Stomach smooth muscle (tissue), 2 donors: ENCODE data around the gene AHSP.
"Not testable (repeated sequence)": the region's sequence is repeated elsewhere in the genome, so short reads cannot be mapped to it uniquely, and the experiment has no call there.

Experiments used
- H3K27ac ChIP-seq: one replicate; pipeline ENCODE4 v1.7.0; 2013; ENCODE audit warnings: mild to moderate bottlenecking, low read length, inconsistent platforms
- H3K27me3 ChIP-seq, 2 donors: one replicate each; pipeline ENCODE4 v1.7.0; 2013; ENCODE audit warnings: low read length in 2 of 2; ENCODE audit not compliant: insufficient read depth in 2 of 2, control insufficient read depth in 1 of 2
- H3K36me3 ChIP-seq, 2 donors: one replicate each; pipeline ENCODE4 v1.7.0; 2013; ENCODE audit warnings: low read length in 2 of 2; ENCODE audit not compliant: control insufficient read depth in 2 of 2, insufficient read depth in 2 of 2
- H3K4me1 ChIP-seq: one replicate; pipeline ENCODE4 v1.7.0; 2013; ENCODE audit warnings: low read length; ENCODE audit not compliant: control insufficient read depth, insufficient read depth
- H3K4me3 ChIP-seq, 2 donors: one replicate each; pipeline ENCODE4 v1.7.0; 2013; ENCODE audit warnings: low read length in 2 of 2
- H3K9ac ChIP-seq, 2 donors: one replicate each; pipeline ENCODE4 v1.7.0; 2013; ENCODE audit warnings: low read length in 2 of 2, mild to moderate bottlenecking in 1 of 2
- H3K9me3 ChIP-seq, 2 donors: one replicate each; pipeline ENCODE4 v1.7.0; 2013; ENCODE audit warnings: low read length in 2 of 2; ENCODE audit not compliant: control insufficient read depth in 2 of 2
- donor health status: healthy.
- donor health status: Pancreatic carcinoma.

Gene AHSP

DNA sequence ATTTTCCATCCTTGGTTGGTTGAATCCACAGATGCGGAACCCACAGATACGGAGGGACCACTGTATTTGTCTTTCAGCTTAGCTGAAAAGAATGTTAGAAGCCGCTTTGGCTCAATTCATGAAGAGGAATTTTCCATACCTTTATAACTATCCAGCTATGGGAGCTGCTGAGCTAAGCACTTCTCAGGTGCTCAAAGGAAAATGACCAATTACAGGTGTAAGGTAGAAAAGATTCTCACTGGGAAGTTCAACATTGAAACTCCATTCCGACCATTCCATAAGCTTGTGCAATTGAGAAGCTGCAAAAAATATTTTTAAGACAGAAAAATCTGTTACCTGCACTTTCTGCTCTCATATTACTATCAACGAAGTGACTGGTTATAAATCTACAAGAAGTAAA lies 2.7 kb downstream of the AHSP start:
- Histone ChIP-seq H3K27me3 (peaks cover 0 to 30% of the 10 kb centered on the region in 2 donors), H3K9ac (no peak overlapping the region), H3K4me3 (peak overlapping the region in 1 of 2 donors; percentile 57)

DNA sequence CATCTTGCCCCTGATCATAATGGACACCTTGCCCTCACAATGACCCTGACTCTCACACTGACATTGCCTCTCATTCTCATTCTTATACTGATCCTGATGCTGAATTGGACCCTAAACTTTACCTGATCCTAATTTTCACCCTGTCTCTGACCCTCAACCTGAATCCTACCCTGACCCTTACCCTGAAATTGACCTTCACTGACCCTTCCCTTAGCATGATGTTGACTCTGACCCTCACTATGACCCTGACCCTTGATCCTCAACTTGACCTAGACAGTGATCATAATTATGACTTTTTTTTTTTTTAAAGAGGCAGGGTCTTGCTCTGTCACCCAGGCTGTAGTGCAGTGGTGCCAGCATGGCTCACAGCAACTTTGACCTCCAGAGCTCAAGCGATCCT lies 3.4 kb downstream of the AHSP start:
- Histone ChIP-seq H3K4me3 (no peak overlapping the region), H3K27me3 (peaks cover 2 to 30% of the 10 kb centered on the region in 2 donors), H3K9ac (no peak overlapping the region), H3K4me1 (peaks cover 11% of the 10 kb centered on the region), H3K27ac (no peak overlapping the region), H3K9me3 (no peaks in the 10 kb centered on the region), H3K36me3 (no peaks in the 10 kb centered on the region)

More for the DNA sequence above, 2.7 kb downstream of the AHSP start:
- no peaks in the 10 kb centered on the region for H3K9me3 ChIP-seq
- no peak overlapping the region for H3K27ac ChIP-seq
- H3K36me3 ChIP-seq, result no peaks in the 10 kb centered on the region
- peaks cover 11% of the 10 kb centered on the region for H3K4me1 ChIP-seq

DNA sequence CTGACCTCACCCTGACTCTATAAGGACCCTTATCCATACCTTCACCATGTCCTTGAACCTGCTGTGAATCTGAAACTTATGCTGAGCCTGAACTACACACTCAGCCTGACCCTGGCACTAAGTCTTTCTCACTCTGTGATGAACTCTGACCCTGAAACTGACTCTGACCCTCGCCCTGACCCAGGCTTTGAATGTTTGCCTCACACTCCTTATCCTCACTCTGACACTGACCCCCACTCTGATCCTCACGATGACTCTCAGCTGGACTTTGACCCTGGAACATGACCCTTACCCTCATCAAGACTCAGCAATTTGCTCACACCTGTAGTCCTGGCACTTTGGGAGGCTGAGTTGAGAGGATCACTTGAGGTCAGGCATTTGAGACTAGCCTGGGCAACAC lies 4.4 kb downstream of the AHSP start:
- Histone ChIP-seq H3K9ac (no peak overlapping the region), H3K4me3 (no peak overlapping the region), H3K4me1 (peaks cover 11% of the 10 kb centered on the region), H3K27ac (no peak overlapping the region), H3K36me3 (no peaks in the 10 kb centered on the region), H3K27me3 (peaks cover 6 to 31% of the 10 kb centered on the region in 2 donors), H3K9me3 (no peaks in the 10 kb centered on the region)

DNA sequence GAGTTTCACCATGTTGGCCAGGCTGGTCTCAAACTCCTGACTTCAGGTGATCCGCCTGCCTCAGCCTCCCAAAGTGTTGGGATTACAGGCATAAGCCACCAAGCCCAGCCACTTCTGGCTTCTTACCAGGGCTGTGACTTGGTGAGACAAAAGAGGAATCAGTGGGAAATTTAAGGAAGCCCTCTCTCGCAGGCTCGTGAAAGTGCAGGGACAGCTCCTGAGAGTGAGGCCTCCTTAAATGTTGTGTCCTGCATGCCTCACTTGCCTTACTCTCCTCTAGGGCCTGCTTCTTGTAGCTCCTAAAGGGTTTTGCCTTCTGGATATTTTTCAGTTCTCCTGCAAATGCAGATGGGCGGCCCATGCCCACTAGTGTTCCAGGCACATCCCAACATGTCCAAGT lies 5.2 kb downstream of the AHSP start:
- no peaks in the 10 kb centered on the region for H3K36me3 ChIP-seq
- no peak overlapping the region for H3K4me3 ChIP-seq
- H3K27me3 ChIP-seq, result peaks cover 14 to 33% of the 10 kb centered on the region in 2 donors
- H3K27ac ChIP-seq, result no peak overlapping the region
- H3K4me1 ChIP-seq, result peaks cover 11% of the 10 kb centered on the region
- H3K9ac ChIP-seq, result no peak overlapping the region
- no peaks in the 10 kb centered on the region for H3K9me3 ChIP-seq

DNA sequence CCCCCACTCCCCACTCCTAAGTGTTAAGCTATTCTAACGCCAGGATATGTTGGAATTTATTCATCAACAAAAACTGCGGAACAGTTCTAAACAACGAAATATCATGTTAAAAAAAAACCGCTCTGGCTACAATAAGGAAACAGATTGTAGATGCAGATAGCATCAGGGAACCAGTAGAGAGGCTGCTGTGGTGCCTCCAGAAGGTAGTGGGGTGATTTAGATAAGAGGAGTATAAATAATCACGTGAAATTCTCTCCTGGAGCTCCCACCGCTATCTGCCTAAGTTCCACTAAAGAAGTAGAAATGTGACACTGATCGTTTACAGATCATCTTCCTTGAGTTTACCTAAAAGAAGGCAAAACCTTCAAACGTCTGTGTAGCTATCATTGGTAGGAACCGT lies 8.0 kb downstream of the AHSP start:
- H3K4me1 ChIP-seq, result no peaks in the 10 kb centered on the region
- H3K4me3 ChIP-seq, result no peak overlapping the region
- H3K9ac ChIP-seq, result no peak overlapping the region
- H3K36me3 ChIP-seq, result no peaks in the 10 kb centered on the region
- H3K9me3 ChIP-seq, result no peaks in the 10 kb centered on the region
- peaks cover 20 to 33% of the 10 kb centered on the region in 2 donors for H3K27me3 ChIP-seq
- no peak overlapping the region for H3K27ac ChIP-seq

DNA sequence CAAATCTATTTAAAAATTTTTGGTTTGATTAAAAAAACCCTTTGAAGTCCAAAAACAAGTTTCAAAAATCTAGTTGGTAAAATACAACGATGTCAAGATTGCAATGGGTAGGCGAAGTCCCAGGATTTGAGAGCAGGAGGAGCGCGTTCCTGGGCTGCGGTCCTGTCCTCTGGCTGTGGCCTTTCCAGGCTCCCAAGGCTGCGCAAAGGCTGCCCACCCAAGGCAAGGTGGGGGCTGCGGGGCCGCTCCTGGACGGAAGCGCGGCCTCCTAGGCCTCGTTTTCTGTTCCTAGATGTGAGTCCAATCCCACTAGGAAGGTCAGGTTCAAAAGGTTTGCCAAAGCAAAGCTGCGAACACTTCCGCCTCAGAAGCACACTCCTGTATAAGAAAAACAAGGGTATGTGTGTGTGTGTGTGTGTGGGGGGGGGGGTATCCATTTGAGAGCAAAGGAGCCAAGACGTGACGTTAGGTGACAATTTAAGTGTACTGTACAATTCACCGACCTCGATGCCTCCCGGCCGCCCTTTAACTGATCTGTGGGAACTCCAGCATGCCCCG lies 9.2 kb downstream of the AHSP start:
- no peak overlapping the region for H3K27ac ChIP-seq
- H3K27me3 ChIP-seq, result peaks cover 20 to 28% of the 10 kb centered on the region in 2 donors
- H3K36me3 ChIP-seq, result no peaks in the 10 kb centered on the region
- H3K4me1 ChIP-seq, result no peaks in the 10 kb centered on the region
- H3K9ac ChIP-seq, result no peak overlapping the region
- no peaks in the 10 kb centered on the region for H3K9me3 ChIP-seq
- H3K4me3 ChIP-seq, result no peak overlapping the region

DNA sequence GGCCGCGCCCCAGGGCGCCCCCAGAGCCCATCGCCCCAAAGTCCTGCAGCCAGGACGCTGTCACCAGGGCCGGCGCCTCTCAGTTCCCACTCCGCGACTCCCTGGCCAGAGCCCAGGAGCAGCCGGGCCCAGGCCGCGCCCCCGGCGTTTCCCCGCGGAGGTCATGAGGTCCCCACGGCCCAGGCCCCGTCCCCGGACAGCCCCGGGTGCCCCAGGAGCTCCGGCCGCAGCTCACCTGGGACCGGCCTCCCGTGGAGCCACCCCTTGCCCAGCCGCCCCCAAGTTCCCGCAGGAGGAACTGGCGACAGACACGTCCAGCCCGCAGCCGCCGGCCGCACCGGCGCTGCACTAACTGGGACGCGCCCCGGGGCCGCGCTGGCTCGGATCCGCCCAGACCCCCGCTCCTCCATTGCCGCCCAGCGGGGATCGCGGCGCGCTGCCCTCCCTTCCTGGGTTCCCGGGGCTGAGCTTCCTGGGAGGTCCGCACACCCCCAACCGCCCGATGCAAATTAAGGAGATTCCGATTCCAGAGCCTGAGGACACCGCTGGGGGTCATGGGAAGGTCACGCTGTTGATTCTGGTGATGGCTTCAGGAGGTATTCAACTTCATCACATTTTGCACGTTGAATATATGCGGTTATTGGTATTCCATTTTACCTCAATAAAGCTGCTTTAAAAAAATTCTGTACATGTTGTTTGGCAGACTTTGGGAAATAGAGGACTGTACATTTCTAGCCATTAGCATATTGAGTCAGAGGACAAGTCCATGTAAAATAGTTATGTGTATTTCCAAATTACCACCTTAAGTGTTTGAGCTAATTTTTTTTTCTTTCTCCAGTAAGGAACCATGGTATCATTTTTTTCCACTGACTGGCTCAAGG lies 9.9 kb downstream of the AHSP start:
- no peaks in the 10 kb centered on the region for H3K36me3 ChIP-seq
- H3K4me3 ChIP-seq, result peak overlapping the region; percentile 15 to 40
- H3K27me3 ChIP-seq, result peaks cover 20 to 26% of the 10 kb centered on the region in 2 donors
- H3K9ac ChIP-seq, result no peak overlapping the region
- no peaks in the 10 kb centered on the region for H3K4me1 ChIP-seq
- H3K9me3 ChIP-seq, result no peaks in the 10 kb centered on the region
- no peak overlapping the region for H3K27ac ChIP-seq

DNA sequence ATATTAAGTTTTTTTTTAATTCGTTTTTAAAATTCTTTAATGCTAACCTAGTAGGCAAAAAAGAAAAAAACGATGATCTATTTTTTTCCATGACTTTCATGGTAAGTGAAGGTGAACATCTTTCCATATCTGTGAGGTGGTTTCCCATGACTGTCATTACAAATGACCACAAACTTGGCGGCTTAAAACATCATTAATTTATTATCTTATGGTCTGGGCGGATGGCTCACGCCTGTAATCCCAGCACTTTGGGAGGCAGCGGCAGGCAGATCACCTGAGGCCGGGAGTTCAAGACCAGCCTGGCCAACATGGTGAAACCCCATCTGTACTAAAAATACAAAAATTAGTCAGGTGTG lies 10.5 kb downstream of the AHSP start:
- H3K4me1 ChIP-seq, H3K4me3 ChIP-seq, H3K9ac ChIP-seq, H3K27ac ChIP-seq, H3K9me3 ChIP-seq, H3K36me3 ChIP-seq: not testable (repeated sequence)
- peaks cover 20 to 22% of the 10 kb centered on the region in 2 donors for H3K27me3 ChIP-seq

DNA sequence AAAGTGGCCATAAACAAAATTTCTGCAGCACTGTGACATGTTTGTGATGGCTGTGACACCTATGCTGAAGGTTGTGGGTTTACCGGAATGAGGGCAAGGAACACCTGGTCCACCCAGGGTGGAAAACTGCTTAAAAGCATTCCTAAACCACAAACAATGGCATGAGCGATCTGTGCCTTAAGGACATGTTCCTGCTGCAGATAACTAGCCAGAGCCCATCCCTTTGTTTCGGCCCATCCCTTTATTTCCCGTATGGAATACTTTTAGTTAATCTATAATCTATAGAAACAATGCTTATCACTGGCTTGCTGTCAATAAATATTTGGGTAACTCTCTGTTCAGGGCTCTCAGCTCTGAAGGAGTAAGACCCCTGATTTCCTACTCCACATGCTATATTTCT lies 12.1 kb downstream of the AHSP start:
- not testable (repeated sequence) for H3K27ac ChIP-seq, H3K4me3 ChIP-seq, H3K4me1 ChIP-seq, H3K9me3 ChIP-seq, H3K9ac ChIP-seq, H3K36me3 ChIP-seq
- H3K27me3 ChIP-seq, result peaks cover 20% of the 10 kb centered on the region in 2 donors

DNA sequence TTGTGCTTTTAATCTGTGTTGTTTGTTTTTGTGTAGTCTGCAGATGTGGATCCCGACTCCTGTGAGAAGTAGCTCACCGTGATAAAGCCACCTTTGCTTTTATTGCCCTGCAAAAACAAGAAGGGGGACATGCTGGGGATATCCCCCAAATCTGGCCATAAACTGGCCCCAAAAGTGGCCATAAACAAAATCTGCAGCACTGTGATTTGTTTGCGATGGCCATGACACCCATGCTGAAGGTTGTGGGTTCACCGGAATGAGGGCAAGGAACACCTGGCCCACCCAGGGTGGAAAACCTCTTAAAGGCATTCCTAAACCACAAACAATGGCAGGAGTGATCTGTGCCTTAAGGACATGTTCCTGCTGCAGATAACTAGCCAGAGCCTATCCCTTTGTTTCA lies 15.1 kb downstream of the AHSP start:
- H3K27ac ChIP-seq, result no peak overlapping the region
- no peaks in the 10 kb centered on the region for H3K4me1 ChIP-seq
- peaks cover 7 to 14% of the 10 kb centered on the region in 2 donors for H3K27me3 ChIP-seq
- no peaks in the 10 kb centered on the region for H3K9me3 ChIP-seq
- H3K9ac ChIP-seq, result no peak overlapping the region
- H3K4me3 ChIP-seq, result no peak overlapping the region
- no peaks in the 10 kb centered on the region for H3K36me3 ChIP-seq
